Measurements from ENCODE around the gene PRXL2C. TPM values are rescaled to one million over a fixed set of nuclear protein-coding genes. Genes with fewer than 3 reads are reported as not detected.
A peak's percentile ranks its signal among the peaks of the same experiment; 100 is the strongest.

The PRXL2C gene
- total and polyA plus RNA-seq, 2 of the 13 experiments (the other 11 are each of a cell fraction or from before 2014, with no cell fraction given), result 11.0 to 13.2 TPM

- no peak for TF ChIP-seq ZNF18 (CRISPR knock-in tag; IDR thresholded peaks at IDR 0.05; ENCODE audit: insufficient replicate concordance)
Measured at GRCh38 chr9:96668868-96669534, 13.9 kb upstream of the PRXL2C start (continued).

- Histone ChIP-seq H4K20me1 (ENCODE audit: insufficient read depth, low read length) (no peaks in the 10 kb centered on the region), H3K9me3 (ENCODE audit: low read length) (no peaks in the 10 kb centered on the region), H2AFZ (ENCODE audit: low read length) (no peak overlapping the region), H3K36me3 (replicated peaks in 1 of 2; ENCODE audit: control insufficient read depth in 1 of 2, insufficient read depth in 2 of 2, low read length in 2 of 2) (no peaks in the 10 kb centered on the region), H3K4me3 (replicated peaks in 1 of 3; ENCODE audit: insufficient read depth in 1 of 3, low read depth in 2 of 3, low read length in 3 of 3) (no peak overlapping the region), H3K9ac (ENCODE audit: insufficient read depth, low read depth, low read length) (no peak overlapping the region), H3K79me2 (ENCODE audit: insufficient read depth, low read length) (no peaks in the 10 kb centered on the region), H3K27ac (ENCODE audit: extremely low read length, insufficient read depth, low read length) (no peak overlapping the region), H3K4me1 (ENCODE audit: insufficient read depth, low read length) (peaks cover 35% of the 10 kb centered on the region), H3K27me3 (ENCODE audit: control insufficient read depth in 1 of 2, insufficient read depth in 2 of 2, low read length in 2 of 2) (no peaks in the 10 kb centered on the region), H3K4me2 (ENCODE audit: low read depth, low read length) (peak overlapping the region; percentile 73; the same call in 1 of the 2 replicates)
- in situ Hi-C loops (cut with HindIII; ENCODE audit: extremely low pct_ligation_motif_present, low pct_unique_long_range_greater_than_20kb), result loop anchor here (25.0 kb wide), 1 partner anchor 330 kb away; no protein-coding TSS in a partner anchor
- ChIA-PET CTCF (ENCODE audit: low intra/inter-chr PET ratio, low total read pairs) (interaction anchor here (0.8 to 2.0 kb wide), 4 partner anchors 12 to 339 kb away, joined by 3 to 9 read pairs (median 5); partner anchors contain the start of gene PRXL2C), POLR2A (no interaction called here)
- DNase-seq (ENCODE audit: low spot score) (no peak), ATAC-seq (peak; percentile 57), FAIRE-seq (no peak)
- intact Hi-C loops (cut with micrococcal nuclease; ENCODE audit: unreplicated experiment), result loop anchor here (2.0 kb wide), 1 partner anchor 225 kb away; no protein-coding TSS in a partner anchor
- 90% methylated on average over 2 of the region's 2 CpGs for WGBS (ENCODE audit: low lambda C conversion rate)
- BruUV-seq (replicated peaks), result no TSS peak
- TF ChIP-seq HOXA7 (CRISPR knock-in tag; IDR thresholded peaks at IDR 0.05) (no peak), ZNF263 (CRISPR knock-in tag; IDR thresholded peaks at IDR 0.05) (no peak), ZNF784 (CRISPR knock-in tag; IDR thresholded peaks at IDR 0.05; ENCODE audit: borderline replicate concordance) (no peak), MYC (CRISPR knock-in tag; IDR thresholded peaks at IDR 0.05; ENCODE audit: borderline replicate concordance) (0 out of 2 replicates have a peak, but pooled peaks have one; percentile 20), ZNF3 (CRISPR knock-in tag; IDR thresholded peaks at IDR 0.05) (no peak), CBX1 (IDR thresholded peaks at IDR 0.05; ENCODE audit: low read depth) (no peak), ZFP41 (CRISPR knock-in tag; IDR thresholded peaks at IDR 0.05; ENCODE audit: borderline replicate concordance) (no peak), THRA (CRISPR knock-in tag; IDR thresholded peaks at IDR 0.05; ENCODE audit: borderline replicate concordance) (no peak), RORA (CRISPR knock-in tag; IDR thresholded peaks at IDR 0.05) (no peak), PRDM15 (CRISPR knock-in tag; IDR thresholded peaks at IDR 0.05) (no peak), IRF9 (CRISPR knock-in tag; IDR thresholded peaks at IDR 0.05; ENCODE audit: borderline replicate concordance) (no peak), ZNF547 (CRISPR knock-in tag; IDR thresholded peaks at IDR 0.05) (no peak)
Measured at GRCh38 chr9:96667363-96667728, 12.2 kb upstream of the PRXL2C start.
